ENCODE measurements around the gene SHISA4. TPM values are rescaled to one million over a fixed set of nuclear protein-coding genes. Genes with fewer than 3 reads are reported as not detected.
A peak's percentile ranks its signal among the peaks of the same experiment; 100 is the strongest.
"Not testable (repeated sequence)": the region's sequence is repeated elsewhere in the genome, so short reads cannot be mapped to it uniquely, and the experiment has no call there.

Gene SHISA4
- polyA plus RNA-seq, 1 donor = 89.2 TPM

DNA sequence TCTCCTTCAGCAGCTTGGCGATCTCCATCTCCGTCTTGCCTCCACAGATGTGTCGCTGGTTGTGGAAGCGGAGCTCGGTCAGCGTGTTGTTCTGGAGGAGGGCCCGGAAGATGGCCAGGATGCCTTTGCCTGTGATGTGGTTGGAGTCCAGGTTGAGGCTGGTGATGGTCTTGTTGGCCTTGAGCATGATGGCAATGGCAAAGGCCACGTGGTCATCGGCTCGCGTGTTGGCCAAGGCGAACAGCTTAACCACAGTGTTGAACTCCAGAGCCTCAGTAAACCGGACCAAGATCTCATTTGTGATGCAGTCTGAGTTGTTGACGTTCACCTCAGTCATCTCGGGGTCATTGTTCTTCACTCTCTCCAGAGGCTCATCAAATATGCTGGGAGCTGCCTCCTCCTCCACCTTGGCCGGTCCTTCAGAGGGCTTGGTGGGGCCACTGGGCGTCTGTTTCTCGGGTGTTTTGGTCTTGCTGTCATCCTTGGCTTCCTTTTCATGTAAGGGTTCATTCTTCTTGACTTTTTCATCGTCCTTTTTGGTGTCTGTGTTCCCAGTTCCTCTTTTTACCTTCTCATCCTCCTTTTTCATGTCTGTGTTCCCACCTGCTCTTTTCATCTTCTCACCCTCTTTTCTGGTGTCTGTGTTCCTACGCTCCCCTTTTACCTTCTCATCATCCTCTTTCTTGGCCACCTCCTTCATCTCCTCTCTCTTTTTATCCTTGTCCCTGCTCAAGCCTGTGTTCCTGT, 11.2 kb downstream of the SHISA4 start:
- DNase-seq = no peak

DNA sequence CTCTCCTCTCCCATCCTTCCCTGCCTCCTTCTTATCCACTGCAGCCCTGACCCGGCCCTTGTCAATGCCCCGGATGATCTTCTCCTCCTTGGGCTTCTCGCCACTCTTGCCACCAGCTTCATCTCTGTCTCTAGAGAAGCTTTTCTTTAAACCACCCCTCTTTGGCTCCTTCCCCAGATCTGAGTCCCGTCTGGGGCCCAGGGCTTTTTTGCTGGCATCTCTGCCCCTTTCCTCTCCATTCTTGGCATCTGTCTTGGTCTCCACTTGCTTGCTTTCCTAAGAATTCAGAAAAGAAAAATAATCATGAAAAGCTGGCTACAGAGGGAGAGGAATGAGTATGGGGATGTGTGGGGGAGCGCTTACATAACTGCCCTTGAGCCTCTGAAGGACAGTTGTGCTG, 11.8 kb downstream of the SHISA4 start:
- DNase-seq = no peak

DNA sequence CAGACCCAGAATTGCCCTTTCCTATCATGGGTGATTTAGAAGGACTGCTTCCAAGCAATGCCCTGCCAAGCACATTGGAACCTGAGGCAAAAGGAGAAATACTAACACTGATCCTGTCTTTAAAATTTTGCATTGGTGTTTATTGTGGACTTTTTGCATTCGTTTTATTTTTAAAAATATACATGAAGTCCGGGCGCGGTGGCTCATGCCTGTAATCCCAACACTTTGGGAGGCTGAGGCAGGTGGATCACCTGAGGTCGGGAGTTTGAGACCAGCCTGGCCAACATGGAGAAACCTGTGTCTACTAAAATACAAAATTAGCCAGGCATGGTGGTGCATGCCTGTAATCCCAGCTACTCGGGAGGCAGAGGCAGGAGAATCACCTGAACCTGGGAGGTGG, 12.3 kb downstream of the SHISA4 start:
- DNase-seq = not testable (repeated sequence)

DNA sequence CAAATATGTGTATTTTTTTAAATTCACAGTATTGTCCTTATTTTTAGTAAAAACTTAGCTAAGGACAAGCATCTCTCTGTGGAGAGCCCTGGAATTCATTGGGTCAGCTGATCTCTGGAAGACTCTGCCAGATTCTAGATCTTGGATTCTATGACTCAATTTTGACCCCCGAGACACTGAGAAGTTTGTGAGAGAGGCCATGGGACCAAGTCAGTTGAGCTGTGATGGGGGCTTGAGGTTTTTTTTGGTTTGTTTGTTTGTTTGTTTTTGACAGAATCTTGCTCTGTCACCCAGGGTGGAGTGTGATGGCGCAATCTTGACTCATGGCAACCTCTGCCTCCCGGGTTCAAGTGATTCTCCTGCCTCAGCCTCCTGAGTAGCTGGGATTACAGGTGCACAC, 13.5 kb downstream of the SHISA4 start:
- no peak for DNase-seq

DNA sequence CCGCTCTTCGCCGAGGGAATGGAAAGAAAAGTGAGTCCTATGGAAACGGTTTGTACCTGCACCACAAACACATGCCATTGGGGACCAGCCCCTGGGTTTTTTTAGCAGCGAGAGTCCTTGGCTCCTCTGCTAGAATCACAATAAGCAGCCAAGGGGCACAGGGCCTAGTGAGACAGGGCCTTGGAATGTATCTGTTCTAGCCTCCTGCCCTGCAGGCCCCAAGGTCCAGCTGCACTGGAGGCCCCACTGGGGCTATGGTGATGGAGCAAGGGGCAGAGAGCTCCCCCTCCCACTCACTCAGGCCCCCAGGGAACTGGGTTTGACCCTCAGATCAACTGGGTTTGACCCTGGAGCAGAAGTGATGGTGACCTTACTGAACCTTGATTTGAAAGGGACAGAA, 14.4 kb downstream of the SHISA4 start:
- no peak for DNase-seq

DNA sequence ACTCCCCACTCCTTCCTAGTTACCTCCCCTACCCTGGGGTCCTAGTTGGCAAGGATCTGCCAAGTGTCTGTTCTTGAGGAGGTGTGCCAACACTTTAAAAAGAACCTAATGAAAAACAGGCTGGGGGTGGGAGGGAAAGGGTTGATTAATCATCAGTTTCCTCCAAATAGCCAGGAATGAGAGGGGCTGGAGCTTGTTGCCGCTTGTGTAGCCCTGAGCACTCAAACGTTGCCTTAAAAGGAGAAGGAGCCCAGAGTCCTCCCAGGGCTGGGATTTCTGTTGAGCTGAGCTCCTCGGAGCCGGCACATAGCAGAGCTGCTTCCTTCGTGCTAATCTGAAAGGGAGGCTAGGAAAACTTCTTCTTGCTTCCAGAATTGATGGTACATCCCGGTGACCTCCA, 15.9 kb downstream of the SHISA4 start:
- DNase-seq = no peak

DNA sequence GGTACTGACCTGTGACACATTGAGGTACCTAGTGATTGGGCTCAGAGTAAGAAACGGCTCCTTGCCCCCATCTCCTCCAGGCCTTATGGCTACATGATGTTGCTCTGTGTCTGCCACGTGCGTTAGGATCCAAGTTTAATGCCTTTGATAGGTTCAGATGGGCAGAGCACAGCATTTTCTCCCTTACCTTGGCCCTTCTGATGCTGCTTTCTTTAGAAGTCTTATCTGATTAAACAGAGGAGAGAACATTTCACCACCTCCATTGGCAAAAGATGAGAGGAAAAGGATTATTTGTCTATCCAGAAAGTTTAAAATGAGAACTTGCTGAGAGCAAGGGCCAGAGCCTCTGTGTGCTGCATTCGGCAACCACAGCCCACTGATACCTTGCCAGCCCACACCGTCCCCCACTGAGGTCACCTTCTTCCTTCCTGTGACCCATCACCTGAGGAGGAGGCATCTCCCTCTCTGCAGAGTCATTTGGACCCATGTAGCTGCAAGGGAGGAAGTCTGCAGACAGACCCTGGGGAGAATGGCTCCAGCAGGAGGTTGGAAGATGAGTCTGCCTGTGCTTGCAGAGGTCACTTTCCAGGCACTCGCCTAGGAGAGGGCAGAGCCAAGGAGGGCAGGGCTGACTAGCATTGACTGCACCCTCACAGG, 16.7 kb downstream of the SHISA4 start:
- no peak for DNase-seq

DNA sequence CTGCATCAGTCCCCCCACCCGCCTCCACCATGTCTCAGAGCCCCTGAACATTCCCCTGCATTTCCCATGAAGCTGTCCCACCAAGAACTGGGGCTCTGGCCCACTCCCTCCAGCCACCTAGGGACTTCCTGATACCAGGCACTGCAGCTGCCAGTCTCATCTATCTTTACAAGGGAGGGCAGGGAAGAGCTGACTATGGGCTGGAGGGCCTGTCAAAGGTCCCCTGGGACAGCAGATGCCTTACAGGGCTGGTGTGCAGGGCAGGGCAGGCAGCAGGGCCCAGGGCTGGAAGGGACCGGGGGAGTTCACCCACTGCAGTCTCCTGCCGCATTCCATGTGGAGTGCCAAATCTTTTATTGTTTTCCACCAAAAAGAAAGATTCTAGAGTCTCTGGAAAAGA, 17.6 kb downstream of the SHISA4 start:
- no peak for DNase-seq

DNA sequence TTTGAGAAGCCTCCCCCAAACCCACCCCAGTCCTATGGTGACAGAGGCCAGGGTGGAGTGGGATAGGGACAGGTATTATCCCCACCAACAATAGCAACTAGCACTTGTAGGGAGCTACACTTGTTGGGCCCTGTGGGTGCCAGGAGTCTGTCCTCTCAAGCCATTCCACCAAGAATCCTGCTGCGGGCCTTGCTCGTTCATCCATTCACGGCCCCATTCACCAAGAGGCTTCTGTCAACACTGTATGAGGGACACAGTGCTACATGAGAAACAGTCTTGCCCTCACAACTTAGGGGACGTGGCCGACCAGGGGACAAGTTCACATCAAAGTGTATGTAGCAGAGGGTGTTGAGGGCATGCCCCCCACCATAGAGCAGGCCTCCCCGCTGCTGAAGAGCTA, 18.9 kb downstream of the SHISA4 start:
- no peak for DNase-seq

DNA sequence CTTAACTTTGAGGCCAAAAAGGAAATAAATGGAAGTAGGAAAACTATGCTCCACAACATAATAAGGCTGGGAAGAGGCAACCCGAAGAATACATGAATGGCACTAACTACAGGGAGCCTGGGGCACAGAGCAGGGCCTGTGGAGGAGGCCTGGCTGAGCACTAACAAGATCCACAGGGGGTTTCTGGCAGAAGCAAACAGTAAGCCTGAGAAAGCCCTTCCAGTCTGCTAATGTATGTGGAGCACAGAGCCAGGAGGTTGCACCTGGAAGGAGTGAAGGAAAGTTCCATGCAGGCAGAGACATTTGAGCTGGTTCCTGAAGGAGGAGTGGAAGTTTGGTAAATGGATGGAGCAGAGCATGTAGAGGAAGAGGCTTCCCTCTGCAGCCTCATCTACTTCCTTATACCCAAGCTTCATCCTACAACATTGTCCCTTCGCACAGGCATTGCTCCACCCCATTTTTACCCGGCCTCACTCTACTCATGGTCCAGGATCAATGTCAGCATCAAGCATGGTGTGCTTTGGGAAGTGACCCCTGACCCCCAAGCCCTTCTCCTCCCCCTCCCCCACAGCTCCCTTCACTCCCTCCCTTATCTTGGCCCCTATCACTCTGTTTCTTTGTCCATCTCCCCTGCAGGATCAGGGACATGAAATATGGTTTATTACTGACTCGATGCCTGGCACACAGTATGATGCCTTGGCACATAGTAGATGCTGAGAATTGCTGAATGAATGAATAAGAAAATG, 23.3 kb downstream of the SHISA4 start:
- peak; percentile 32 for DNase-seq

DNA sequence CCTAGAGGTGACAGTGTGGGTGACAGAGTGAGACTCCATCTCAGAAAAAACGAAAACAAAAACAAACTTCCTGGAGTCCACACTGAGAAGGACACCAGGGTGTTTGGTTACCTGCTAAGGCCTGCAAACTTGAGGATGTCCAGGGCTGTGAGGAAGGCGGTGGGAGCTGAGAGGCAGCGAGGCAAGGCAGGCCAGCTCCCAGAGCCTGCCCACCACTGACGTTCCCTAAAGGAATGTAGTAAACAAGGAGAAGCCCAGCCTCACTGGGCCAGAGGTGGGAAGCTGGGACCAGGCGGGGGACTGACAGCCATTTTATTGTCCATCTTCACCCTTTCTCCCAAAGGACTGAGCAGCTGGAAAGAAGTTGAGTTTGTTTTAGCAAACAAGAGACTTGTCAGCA, 24.1 kb downstream of the SHISA4 start:
- no peak for DNase-seq

DNA sequence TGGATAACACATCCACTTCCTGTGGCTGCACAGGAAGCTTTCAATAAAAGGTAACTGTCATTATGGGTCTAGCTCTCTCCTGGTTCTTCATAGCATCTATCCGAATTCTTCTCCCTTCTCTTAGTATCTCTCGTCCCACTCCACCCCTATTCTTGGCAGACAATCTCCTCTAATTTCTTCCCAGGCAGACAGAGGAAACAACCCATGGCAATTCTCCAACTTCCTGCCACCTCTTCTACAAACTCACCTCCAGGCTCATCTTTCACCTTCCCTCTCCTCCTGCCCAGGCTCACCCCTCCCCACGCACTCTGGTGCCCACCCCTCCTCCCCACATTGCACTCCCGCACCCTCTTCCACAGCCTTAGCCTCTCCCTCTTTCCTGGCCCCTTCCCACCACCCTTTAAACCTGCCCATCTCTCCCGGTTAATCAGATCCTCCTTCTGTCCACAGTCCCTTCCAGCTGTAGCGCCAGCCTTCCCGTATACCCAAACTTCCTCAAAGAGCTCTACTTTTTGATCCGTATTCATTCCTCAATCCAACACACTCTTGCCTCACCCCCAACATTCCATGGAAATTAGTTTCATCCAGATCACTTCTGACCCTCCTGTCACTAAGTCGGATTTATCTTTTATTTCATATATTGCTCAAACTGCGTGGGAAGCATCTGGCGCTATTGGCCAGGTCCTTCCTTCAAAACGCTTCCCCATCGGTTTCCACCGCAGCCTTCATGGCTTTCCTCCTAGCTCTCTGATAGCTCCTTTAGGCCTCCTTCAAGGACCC, 25.9 kb downstream of the SHISA4 start:
- no peak for DNase-seq

DNA sequence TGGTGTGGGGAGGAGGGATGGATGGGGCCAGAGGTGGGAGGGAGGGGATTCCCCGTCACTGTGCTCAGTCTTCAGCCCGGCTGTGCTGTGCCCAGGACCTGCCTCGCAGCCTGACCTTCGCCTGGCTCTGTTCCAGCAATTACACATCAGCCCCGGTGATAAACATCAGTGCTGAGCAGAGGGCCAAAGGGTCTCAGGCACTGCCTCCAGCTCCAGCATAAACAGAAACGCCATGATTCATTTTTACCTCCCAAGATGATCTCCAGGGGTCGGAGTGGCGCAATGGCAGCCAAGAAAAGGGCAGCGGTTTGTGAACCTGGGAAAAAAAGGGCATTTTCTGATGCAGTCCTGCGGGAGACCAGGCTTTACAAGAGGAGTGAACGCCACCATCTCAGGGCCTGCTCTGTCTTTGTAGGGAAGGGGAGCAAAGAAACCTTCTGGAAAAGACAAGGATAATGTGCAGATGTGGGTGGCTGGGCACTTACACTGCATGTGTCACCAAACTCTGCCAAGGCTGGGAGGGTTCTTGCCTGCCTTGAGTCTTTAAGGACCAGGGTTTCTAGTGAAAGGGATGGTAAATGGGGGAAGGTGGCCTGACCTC, 28.1 kb downstream of the SHISA4 start:
- no peak for DNase-seq

DNA sequence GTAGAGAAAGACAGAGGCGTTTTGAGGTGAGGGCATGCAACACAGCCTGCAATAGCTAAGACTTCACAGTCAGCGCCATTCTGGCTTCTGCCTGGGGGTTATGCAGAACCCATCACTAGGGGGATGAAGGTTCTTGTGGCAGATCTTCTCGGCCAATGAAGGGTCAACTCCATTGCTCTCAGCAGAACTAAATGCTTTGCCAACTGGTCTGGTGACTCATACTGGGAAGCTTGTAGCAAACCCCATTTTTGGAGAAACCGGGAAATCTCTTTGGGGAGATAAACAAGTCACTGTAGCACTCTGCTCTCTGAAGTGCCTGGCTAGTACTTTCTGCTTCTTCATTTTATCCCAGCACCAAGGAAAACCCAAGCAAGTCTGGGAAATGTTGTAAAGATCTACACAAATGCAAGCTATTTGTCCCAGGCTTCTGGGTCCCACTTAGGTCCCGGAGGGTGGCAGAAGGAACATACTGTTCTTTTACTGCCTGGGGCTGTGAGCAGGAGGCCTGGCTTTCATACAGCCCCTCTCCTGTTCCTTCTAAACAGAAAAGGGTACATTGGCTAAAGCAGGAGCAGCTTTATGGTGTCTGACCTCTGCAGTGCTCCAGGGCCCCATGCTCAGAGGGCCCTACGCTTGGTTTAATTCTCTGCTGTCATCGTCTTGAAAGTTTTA, 28.8 kb downstream of the SHISA4 start:
- DNase-seq = no peak

DNA sequence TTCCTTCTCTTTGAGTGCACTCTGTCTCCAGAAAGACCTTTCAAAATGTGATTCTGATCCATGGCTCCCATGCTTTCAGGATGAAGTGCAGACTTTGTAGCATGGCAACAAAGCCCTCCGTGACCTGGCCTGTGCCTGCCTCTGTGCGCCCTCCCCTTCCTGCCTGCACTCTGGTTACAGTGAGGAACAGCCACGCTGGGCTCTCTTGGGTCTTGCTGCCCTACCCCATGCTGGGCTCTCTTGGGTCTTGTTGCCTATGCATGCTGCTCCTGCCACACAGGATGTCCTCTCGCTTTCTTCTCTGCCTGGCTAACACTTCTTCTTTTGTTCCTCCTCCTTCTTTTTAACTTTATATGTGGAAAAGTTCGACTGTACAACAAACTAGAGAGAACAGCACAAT, 29.6 kb downstream of the SHISA4 start:
- no peak for DNase-seq

DNA sequence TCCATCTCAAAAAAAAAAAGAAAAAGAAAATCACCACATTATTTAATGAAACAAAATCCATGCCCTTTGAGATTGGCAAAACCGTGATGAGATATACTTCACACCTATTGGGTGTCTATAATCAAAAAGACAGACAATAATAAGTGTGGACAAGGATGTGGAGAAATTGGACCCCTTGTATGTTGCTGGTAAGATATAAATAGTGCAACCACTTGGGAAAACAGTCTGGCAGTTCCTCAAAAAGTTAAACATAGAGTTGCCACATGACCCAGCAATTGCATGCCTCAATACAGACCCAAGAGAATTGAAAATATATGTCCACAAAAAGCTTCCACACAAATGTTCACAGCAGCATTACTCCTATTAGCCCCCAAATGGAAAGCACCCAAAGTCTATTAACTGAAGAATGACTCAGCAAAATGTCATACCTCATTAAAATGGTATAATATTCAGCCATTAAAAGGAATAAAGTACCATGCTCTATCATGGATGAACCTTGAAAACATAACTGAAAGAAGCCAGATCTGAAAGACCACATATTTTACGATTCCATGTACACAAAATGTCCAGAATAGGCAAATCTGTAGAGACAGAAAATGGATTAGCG, 33.4 kb downstream of the SHISA4 start:
- DNase-seq = no peak

DNA sequence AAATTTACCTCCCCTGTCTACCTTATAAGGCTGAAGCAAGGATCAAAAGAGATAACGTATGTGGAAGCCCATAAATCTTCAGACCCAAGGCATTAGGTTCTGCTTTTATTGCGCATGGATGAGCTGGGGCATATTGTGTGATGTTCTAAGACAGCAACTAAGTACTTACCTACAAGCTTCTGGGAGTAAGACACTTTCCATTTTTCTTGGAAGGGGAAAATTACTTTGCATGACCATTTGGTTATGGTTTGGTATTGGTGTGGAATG, 36.5 kb downstream of the SHISA4 start:
- no peak for DNase-seq

DNA sequence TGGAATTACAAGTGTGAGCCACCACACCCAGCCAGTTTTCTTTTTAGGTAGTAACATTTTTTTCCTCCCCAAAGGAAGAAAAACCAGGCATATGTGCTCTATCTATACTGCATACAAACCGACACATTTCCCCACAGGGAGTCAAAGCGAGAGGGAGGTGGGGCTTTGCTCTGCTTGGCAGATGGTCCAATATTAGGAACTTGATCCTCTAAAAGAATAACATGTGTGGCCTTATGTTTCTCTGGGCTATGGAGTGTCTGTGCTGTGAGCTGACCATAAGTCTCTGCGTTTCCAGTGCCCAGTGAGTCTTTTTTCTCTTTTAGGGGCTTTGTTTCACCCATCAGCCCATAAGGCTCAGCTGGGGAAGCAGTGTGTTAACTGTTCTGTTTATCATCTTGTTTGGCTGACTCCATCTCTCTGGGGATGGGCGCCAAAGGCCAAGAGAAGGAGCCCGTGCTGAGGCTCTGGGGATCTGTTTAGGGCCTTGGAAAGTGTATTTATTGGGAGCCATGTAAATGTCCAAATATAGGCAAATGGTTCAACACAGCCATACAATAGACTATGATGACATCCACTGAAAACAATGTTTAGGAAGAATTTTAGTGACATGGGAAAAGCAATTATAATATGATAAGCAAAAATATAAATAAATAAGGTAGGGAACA, 37.4 kb downstream of the SHISA4 start:
- no peak for DNase-seq

DNA sequence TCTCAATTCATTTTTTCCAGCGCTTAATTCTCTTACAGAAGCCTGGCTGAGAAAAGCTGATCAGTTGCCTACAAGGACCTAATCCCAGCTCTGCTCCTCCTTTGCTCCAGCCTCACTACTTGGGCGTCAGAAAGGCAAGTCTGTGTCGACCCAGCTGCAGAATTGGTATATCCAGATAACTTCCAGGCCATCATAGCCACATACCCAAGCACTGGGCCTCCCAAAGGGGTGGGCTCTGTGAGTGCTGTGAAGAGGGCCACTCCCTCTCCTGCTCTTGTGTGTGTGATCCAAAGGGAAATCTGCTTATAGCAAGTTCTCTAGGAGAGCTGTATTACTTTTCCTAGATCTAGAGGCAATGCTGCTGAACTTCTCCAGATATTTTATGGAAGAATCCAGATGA, 39.6 kb downstream of the SHISA4 start:
- DNase-seq = no peak

DNA sequence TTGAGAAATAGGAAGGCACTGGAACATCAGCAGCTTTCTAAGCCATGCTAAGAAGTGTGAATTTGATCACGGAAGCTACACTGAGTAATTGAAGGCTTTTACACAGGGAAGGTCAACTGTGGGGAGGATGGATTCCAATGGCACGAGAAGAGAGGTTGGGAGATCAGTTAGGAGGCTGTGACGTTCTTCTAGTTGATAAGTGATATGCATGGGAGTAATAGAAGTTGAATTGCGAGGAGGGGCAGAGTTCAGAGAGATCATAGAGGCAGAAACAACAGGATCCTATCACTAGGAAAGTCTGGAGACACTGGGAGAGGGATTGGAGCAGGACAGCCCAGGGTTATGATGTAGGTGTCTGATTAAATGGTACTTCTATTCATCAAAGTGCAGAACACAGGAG, 41.4 kb downstream of the SHISA4 start:
- no peak for DNase-seq

DNA sequence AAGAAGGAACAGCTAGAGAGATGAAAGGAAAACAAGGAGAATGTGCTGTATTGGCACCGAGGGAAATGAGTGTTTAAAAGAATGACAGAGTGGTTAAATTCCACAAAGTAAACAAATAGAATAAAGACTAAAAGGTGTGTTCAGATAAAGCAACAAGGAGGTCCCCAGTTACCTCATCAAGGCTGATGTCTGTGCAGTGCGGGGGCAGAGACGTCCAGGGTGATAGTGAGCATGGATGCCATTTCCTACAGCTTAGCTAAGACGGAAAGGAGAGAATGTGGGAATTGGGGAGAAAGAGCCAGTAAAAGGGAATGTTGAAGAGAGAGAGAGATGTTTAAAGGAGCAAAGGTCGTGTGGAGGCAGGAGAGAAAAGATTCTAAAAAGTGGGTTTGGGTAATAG, 42.1 kb downstream of the SHISA4 start:
- no peak for DNase-seq
